HG03432 (cell line): ENCODE measurements around the gene UBAC2.

ENCODE experiments used
- ATAC-seq: cut with Tn5 transposase; IDR thresholded peaks from one replicate; pipeline ENCODE4 v1.9.1; 2021; ENCODE audit warnings: mild to moderate bottlenecking, moderate library complexity; ENCODE audit not compliant: unreplicated experiment

The UBAC2 gene

DNA sequence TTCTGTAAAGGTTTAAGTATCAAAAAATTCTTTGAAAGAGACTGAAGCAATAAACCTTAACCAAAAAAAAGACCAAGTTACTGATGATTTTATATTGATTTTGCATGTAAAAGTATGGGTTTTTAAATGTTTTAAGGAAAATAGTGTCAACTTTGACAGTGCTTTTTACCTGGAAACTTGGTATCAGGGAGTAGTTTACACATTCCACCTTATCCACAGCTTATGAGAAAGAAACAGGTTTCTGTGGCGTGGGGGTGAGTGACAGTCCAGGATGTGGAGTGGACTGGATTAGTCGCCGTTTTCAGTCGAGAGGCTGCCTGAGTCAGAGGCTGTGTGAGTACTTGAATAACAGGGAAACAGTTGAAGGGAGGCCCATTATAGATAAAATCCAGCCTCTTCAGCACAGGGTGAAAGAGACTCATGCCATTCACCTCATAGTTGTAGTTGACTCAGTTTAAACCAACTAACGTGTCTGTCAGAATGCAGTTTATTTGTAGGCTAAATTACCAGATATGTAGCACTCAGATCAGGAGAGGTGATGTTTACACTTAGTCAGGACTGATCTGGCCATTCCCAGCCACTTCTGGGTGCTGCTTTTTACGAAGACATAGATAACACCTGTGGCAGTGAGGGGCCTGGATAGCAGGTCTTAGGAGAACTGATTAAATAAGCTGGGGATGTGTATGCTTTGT lies 107.1 kb downstream of the UBAC2 start:
- ATAC-seq: peak; percentile 57

DNA sequence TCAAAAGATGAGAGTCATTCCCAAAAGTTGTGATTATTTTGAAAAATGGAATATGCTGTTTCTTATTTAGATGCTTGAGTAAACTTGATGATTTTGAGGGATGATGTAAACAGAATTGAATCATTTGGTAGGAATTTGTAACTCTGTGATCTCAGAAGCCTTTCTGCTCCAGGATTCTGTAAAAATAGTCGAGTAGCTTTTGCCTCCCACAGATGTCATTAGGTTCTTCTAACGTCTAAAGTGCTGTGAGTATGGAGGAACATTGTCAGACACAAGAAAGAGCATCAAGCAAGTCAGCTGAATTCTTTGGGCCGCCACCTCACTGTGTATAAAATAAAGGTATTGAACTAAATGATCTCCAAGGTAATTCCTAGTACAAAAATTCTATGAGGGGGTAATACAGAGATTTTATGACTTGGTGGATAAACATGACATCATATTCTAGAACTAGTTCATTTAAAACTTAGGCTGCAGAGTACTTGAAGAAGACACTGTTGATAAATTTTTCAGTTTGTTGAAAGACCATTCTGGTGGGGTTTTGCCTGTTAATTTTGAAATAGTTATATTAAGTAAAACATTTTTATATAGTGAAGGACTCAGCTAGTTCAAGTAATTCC lies 107.9 kb downstream of the UBAC2 start:
- ATAC-seq: no peak

DNA sequence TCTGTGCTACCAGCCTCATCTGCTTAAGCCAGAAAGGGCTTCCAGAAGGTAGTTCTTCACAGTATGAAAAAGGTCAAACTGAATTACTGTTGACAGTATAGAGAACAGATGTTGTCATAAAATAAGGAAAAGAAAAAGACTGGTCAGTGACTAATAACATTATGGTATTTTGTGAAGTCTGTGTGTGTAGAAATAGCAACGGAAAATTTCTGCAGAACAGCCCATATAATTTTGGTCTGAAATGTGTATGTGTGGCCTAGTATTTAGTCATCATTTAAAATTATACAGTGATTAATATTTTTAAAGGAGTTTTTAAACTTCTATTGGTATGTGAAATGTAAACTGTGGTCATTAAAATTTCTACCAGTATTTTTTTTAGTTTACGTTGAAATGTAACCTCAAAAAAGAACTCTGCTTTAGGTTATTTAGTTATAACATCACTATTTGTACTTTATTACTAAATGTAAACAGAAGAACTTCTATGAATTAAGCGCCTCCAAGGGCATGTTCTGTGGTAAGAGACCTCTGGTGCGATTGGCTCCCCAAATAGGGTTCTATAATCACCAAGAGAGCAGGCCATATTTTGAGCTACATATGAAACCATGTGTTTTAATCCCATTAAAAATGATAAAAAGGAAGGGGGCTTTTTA lies 109.9 kb downstream of the UBAC2 start:
- peak; percentile 41 for ATAC-seq

DNA sequence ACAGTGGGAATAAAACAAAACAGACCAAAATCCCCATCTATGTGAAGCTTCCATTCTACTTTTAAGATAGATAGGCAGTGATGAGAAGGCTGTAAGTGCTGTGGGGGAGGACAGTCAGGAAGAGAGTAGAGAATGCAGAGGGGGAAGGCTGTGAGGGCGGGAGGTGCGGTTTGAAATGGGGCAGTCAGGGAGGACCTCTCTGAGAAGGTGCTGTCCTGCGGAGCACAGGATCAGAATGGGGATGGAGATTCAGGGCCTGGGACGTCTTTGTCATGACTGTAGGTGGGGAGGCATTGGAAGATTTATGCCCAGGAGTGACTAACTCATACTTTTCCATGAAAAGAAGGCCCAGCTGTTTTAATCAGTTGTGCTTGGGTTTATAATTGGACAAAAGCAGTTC lies 110.5 kb downstream of the UBAC2 start:
- ATAC-seq: no peak

DNA sequence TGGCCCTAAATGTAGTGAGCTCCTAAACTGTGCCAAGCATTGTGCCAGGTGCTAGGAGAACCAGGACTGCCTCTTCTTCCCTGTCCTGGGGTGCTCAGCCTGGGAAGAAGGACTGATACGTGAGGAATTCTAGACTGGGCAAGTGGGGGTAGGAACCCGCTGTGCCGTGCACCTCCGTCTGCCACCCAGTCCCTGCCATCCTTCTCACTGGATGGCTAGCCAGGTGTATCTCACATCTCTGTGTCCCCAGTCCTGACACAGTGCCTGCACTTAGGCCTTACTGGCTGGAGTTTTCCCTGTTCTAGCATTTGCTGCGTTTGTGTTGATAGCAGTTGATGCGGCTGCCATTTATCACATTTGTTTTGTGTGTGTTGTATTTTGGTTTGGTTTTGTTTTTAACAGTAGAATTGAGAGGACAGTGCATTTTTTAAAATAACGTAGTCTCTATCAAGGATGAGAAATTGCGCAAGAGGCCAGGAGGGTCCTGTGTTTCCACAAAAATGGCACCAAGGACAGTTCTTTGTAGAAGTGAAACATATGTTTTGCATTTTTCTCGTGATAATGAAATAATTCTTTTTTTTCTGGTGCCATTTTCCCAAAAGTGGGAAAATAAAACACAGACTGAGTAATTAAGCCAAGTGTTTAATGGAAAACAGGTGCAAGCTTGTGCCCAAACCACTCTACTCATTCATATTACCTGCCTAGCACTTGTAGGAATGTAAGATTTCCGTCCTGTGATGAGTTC lies 111.3 kb downstream of the UBAC2 start:
- no peak for ATAC-seq

DNA sequence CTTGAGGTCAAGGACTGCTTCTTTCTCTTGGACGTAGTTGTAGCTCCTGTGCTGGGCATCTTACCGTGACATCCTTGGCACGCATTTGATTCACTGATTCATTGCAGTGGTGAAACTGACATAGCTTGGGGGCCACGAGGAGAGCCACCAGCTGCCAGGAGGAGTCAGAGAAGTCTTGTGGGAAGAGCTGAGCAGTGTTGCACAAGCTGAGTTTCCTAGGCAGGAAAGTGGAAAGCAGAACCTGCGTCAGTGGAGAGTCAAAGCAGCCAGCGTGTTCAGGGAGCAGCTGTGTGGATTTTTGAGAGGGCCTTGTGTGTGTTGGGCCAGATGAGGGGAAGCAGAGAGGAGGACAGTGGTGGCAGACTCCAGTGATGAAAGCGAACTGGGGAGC lies 111.8 kb downstream of the UBAC2 start:
- ATAC-seq: no peak

DNA sequence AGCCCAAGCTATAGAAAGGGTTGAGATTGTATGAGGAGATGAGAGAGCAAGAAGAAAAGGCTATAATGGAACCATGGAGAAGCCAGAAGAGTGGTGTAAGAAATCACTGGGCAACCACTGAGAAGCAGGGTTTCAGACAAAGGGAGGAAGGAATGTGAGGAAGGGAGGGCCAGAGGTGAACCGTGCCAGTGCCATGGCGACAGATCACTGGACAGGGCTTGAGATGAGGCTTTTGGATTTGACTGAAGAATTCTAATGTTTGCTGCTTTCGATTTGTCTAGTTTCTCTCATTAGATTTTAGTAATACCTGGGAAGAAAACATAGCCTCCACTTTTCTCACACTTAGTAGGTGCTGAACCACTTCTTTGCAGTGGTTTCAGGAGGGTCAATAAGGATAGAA lies 112.8 kb downstream of the UBAC2 start:
- no peak for ATAC-seq

DNA sequence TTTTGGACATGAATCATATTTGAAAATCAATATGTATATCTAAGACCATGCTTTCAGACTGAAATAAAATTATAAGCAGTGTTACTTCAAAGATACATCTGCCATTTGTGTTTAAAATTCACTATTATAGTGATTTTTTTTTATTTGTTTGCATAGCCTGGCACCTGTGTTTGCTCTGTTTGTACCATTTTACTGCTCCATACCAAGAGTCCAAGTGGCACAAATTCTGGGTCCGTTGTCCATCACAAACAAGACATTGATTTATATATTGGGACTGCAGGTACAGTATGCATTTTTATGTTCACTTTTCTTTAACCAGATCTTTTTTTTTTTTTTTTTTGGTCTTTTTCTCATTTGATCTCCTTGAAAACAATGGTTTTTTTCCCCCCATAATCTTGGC lies 113.3 kb downstream of the UBAC2 start:
- ATAC-seq: no peak

DNA sequence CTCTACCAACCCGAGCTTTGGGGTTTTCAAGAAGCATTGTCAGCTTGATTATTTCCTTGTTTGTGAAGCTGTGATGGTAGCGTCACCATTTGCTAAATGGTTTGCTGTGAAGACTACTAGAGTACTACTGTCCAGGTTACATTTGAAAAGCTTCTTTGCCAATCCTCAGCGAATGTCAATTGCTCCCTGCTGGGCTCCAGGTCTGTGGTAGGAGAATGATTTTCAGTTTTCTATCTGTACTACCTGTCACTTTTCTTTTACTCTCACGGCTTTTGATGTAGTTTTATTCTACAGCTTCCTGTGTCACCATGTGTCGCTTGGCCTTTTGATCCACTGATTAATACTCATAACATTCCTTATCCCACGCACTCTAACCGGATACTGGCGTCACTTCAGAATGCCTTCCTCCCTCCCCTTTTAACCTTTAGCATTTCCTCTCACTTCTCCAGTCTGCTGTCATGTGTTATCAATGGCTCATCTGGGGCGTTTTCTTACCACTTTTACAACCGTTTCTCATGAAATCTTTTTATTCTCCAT lies 114.1 kb downstream of the UBAC2 start:
- ATAC-seq: no peak

DNA sequence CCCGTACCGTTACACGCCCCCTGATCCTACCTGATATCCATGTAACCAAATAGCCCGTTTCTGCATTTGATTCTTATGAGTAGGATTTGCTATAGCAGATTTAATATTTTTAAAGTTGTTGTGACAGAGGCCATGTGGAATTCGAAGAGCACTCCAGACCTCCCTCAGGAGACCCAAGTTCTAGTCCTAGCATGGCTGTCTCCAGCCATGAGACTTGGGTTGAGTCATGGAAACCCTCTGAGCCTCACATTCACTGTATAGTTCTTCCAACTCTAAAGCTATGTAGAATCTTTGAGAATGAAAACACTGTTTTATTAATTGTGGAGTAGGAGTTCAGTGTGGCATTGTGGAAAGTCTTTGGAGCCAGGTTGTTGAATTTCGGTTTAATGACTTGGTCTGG lies 114.5 kb downstream of the UBAC2 start:
- ATAC-seq: no peak

DNA sequence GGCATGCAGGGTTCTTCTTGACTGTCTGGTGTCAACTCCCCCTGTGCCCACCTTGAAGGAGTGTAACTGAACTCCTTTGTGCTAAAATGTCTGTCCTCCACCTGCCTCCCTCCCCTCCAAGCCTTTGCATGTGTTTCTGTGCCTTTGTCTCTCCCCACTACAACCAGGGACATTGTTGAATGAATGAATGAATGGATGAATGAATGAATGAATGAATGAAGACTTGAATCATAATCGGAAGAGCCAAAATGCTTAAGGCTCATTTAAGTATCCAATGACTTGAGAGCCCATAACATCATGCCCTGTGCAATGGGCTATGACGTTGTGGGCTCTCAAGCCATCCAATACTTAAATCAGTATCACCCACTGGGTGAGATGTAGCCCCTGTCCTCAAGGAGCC lies 115.6 kb downstream of the UBAC2 start:
- no peak for ATAC-seq

DNA sequence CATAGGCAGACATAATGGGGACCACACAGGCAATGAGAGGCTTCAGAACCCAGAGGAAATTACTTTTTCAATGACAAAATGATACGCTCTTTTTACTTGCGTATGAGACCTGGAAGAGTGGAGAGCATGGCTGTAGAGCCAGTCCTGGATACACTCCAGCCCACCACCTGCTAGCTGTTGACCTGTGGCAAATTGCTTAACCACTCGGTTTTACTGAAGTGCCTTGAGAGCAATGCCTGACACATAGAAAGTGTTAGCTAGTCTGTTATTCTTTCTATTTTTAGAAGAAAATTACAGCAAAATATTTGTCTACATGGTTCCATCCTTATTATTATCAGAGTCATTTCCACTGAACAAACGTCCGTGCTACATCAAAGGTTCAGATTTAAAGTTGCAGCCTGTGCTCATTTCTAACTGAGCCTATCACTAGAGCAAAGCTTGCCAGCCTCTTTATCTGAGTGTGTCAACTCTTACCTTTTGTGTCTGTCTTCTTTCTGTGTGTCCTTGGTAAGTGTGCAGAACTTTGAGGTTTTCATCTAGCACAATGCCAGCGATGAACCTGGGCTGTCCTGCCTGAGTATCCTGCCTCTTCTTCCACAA lies 116.1 kb downstream of the UBAC2 start:
- ATAC-seq: no peak

DNA sequence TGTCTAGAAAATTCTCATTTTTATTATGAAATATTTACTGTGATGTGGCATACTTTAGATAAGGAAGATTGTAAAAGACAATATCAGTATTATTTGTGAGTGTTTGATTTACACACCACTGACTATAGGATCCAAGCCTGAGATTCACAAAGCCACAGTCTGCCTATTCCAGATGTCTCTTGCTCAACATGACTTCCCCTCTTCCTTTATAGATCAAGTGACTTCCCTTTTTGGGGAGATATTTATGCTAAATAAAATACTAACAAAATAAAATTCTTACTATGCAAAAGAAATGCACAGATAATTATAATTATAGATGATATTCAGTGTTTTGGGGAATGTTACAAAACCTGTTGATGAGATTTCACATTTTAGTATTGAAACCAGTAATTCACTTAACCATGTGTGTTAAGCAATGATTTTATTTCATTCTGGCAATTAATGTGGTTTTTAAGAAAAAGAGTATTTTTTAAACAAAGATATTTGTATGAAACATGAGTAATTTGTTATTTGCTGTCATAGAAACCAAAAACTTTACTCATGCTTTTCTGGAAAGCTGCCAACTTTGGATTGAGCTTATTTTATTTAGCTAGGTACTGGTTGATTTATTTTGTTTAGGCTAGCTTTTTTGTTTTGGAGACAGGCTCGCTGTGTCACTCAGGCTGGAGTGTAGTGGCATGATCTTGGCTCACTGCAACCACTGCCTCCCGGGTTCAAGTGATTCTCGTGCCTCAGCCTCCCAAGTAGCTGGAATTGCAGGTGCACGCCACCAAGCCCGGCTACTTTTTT lies 120.2 kb downstream of the UBAC2 start:
- no peak for ATAC-seq

DNA sequence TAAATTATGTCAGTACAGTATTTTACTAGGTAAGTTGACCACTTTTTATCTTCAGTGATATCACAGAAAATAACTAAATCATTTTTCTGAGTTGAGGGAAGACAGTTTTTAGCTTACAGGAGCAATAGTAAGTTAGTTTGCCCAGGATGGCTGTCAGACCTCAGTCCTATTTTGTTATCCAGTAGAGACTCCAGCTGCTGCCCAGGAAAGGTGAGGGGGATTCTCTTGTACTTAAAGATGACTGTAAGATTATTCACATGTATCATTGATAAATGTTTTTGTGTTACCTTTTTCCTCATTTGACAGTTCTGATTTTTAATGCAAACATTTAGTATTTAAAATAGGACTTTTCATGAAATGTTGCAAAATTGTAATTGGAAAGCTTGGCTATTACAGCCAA lies 121.1 kb downstream of the UBAC2 start:
- ATAC-seq: no peak

DNA sequence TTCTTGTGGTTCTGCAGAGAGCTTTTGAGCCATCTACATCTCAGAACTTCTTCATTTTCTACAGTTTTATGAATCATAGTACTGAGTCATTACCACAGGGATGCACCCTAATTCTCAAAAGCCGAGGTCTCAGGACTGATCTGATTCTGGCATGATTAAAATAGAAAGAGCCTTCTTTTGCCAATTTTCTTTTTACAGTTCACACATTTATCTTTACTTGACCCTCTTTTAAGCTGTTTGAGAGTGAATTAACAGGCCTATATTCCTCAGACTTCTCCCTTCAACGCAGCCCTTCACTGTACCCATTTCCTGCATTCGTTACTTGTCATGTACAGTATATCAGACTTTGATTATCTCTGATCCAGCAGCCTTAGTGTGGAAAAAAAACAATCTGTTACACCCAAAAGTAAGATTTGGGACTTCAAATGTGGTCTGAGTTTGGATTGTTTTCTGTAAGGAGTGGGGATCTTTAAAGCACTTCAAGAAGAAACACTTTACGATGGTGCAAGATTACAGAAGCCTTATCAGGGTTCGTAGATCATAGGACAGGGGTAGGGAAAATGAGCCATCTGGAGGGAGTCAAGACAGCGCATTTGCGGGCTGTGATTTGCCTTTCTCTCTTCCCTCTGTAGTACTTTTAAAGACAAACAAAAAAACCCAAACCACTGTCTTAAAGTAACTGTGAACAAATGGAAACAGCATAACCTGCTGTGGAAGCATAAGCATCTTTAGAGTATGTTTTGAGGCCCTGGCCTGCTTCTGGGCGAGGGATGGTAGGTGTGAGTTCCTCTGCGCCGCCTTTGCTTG lies 121.8 kb downstream of the UBAC2 start:
- ATAC-seq: peak; percentile 92

DNA sequence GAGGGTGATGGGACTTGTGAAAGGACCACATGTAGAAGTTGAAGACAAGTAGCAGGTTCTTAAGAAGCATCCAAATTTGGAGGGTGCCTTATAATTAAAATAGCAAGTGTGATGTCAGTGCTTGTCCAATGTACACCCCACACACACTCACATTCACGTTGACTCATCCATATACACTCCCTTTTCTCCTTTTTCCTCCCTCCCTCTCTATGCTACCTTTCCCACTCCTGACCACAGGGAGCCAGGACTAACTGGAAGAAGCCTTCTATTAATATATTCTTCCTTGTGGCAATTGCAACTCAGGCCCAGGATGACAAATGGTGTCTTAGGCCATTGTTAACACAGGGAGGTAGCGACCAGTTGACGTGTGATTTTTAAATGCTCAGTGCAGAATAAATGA lies 122.8 kb downstream of the UBAC2 start:
- no peak for ATAC-seq

DNA sequence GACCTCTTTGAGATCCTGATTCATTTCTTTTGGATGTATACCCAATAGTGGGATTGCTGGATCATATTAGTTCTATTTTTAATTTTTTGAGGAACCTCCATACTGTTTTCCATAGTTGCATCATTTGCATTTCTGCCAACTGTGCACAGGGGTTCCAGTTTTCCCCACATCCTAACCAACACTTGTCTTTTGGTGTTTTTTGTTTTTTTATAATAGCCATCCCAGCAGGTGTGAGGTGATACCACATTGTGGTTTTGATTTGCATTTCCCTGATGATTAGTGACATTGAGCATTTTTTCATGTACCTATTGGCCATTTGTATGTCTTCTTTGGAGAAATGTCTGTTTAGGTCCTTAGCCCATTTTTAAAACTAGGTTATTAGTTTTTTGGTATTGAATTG lies 125.4 kb downstream of the UBAC2 start:
- ATAC-seq: no peak

DNA sequence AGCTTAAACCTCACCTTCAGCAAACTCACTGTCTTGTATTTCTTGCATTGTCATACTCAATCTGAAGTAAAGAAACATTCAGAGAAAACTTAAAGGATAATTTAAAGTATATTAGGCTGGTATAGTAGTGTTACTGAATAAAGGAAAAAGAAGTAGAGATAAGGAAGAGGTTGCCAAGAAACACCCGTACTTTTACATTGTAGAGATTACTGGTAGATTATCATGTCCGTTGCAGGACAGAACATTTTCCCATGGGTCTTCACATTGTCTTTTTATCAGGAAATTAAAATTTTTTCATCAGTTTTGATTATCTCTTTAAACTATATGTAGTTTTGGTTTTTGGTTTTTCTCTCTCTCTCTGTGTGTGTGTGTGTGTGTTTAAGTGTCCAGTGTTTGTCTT lies 126.5 kb downstream of the UBAC2 start:
- ATAC-seq: no peak

DNA sequence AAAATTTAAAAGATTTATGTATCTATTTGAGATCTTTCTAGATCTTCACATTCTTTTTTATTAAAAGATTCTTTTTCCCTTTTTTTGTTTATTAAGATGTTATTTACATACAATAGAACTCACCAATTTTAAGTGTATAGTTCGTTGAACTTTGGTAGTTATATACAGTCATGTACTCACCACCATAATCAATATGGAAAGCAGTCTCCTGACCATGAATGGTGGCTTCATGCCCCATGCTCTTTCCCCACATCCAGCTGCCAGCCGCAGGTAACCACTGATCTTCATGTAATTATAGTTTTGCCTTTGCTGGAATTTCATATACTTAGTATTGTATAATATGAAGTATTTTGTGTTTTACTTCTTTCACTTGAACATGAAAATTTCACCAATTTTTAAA lies 127.1 kb downstream of the UBAC2 start:
- ATAC-seq: no peak

DNA sequence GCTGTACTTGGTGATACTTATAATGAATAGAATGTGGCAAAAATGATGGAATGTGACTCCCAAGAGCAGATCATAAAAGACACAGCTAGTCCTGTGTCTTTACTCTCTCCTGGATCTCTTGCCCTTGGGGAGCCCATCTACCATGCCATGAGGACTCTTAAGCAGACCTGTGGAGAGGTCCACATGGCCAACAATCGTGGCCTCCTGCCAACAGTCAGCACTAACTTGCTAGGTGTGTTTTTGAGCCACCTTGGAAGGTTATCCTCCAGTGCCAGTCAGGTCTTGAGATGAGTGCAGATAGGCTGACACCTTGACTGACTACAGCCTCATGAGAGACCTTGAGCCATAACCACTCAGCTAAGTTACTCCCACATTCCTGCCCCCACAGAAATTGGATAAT lies 128.8 kb downstream of the UBAC2 start:
- no peak for ATAC-seq
